K562 (cell line): ENCODE measurements around the gene RNU2-63P. TPM values are rescaled to one million over a fixed set of nuclear protein-coding genes. Genes with fewer than 3 reads are reported as not detected.

Source experiments
- CC2D1A ChIP-seq: fragments of 450-650 bp; IDR thresholded peaks from 2 replicates; pipeline ENCODE4 v1.6.1; 2017; ENCODE audit warnings: mild to moderate bottlenecking
- CHD2 ChIP-seq: IDR thresholded peaks from 2 replicates; pipeline ENCODE4 v1.6.1; 2011; ENCODE audit warnings: low read depth, low read length
- E2F6 ChIP-seq, 2 experiments: IDR thresholded peaks; 2 replicates each; pipeline ENCODE4 v1.6.1; 2011; ENCODE audit warnings: borderline replicate concordance in 1 of 2, control low read depth in 1 of 2, low read depth in 1 of 2, low read length in 1 of 2, mild to moderate bottlenecking in 1 of 2, mixed read lengths in 1 of 2, moderate library complexity in 1 of 2; ENCODE audit not compliant: insufficient read depth in 1 of 2, insufficient read length in 1 of 2, poor library complexity in 1 of 2, severe bottlenecking in 1 of 2; ENCODE audit errors: extremely low read depth in 1 of 2
- ESRRA ChIP-seq: fragments of 450-650 bp; IDR thresholded peaks from 2 replicates; pipeline ENCODE4 v1.6.1; 2014; ENCODE audit warnings: low read depth, mild to moderate bottlenecking, moderate library complexity, borderline replicate concordance
- ESRRB ChIP-seq: fragments of 250-450 bp; sonication (Bioruptor Pico); IDR thresholded peaks from 2 replicates; pipeline ENCODE4 v1.5.0; 2020; ENCODE audit warnings: mild to moderate bottlenecking, moderate library complexity, borderline replicate concordance
- HINFP ChIP-seq: fragments of 450-650 bp; conservative IDR thresholded peaks from 2 replicates; pipeline ENCODE4 v1.6.1; 2016; ENCODE audit warnings: missing genetic modification characterization, low read depth, mild to moderate bottlenecking, control low read depth, missing compliant biosample characterization
- HMBOX1 ChIP-seq: sonication (generic); IDR thresholded peaks from 2 replicates; pipeline ENCODE4 v1.6.1; 2016
- KAT2B ChIP-seq: IDR thresholded peaks from one replicate; pipeline ENCODE4 v1.6.1; 2012; ENCODE audit warnings: low read depth, mild to moderate bottlenecking, control low read depth, inconsistent platforms, low read length, moderate library complexity
- SAFB ChIP-seq: fragments of 200-400 bp; formaldehyde crosslinking; IDR thresholded peaks from 2 replicates; pipeline ENCODE4 v1.6.1; 2017; ENCODE audit warnings: low read depth, low read length, borderline replicate concordance
- TAF1 ChIP-seq: IDR thresholded peaks from 2 replicates; pipeline ENCODE4 v1.6.1; 2011; ENCODE audit warnings: mild to moderate bottlenecking, low read length, moderate library complexity; ENCODE audit not compliant: insufficient read depth, control insufficient read depth, severe bottlenecking; ENCODE audit errors: extremely low read depth
- ZNF431 ChIP-seq: sonication (generic); formaldehyde crosslinking; IDR thresholded peaks from 2 replicates; pipeline ENCODE4 v1.8.0; 2022; ENCODE audit warnings: mild to moderate bottlenecking, missing genetic modification reagents
- ZNF583 ChIP-seq: fragments of 250-450 bp; sonication (Bioruptor Pico); IDR thresholded peaks from 2 replicates; pipeline ENCODE4 v1.4.0; 2020
- polyA plus RNA-seq, 8 experiments: library from polyadenylated mRNA; depleted of rRNA in 4 of 8; stranded (reverse) in 5 of 8; unstranded in 3 of 8; fragments of >200 nt; fragmentation: Nextera tagmentation in 2 of 8; fragmentation: Illumina TruSeq in 1 of 8; extraction: Ambion mirVana in 2 of 8; extraction: Trizol in 1 of 8; gene quantifications; 2 replicates each; pipeline versions ENCODE4 v1.2.1 to v1.2.3, GENCODE V29; 2011 to 2014; ENCODE audit warnings: inconsistent platforms in 1 of 8, missing spikeins in 1 of 8
- total RNA-seq, 7 experiments: library from RNA; depleted of rRNA in 6 of 7; stranded (reverse); fragments of >200 nt in 6 of 7; fragmentation: Illumina TruSeq in 2 of 7; extraction: Trizol in 2 of 7; gene quantifications; 2 replicates each; pipeline versions ENCODE4 v1.2.1 to v1.2.3, GENCODE V29; 2011 to 2021; ENCODE audit warnings: low replicate concordance in 1 of 7

The RNU2-63P gene
- total and polyA plus RNA-seq, 9 of the 15 experiments (the other 6 are each of a cell fraction or from before 2014, with no cell fraction given) = 5.8 to 253 (median 169) TPM; not detected in 4

GRCh38 chr2:88016960-88017779 lies 823 bp upstream of the RNU2-63P start (continued):
- no peak for TF ChIP-seq HMBOX1
- no peak for TF ChIP-seq ESRRB (CRISPR knock-in tag)
- TF ChIP-seq CC2D1A = no peak
- no peak for TF ChIP-seq ZNF431 (CRISPR knock-in tag)
- TF ChIP-seq HINFP = no peak
- peak; percentile 17 for TF ChIP-seq TAF1
- 0 out of 2 replicates have a peak, but pooled peaks have one; percentile 16 for TF ChIP-seq CHD2
- no peak for TF ChIP-seq KAT2B
- TF ChIP-seq E2F6 (IDR thresholded peaks at IDR 0.05; ENCODE audit: borderline replicate concordance in 1 of 2, extremely low read depth in 1 of 2, insufficient read depth in 1 of 2, insufficient read length in 1 of 2, low read depth in 1 of 2, low read length in 1 of 2, poor library complexity in 1 of 2, severe bottlenecking in 1 of 2) = peak in 1 of 2 experiments; percentile 59
- TF ChIP-seq ZNF583 (CRISPR knock-in tag) = no peak
- no peak for TF ChIP-seq SAFB
- TF ChIP-seq ESRRA = no peak
- TF ChIP-seq, all 486 proteins: peak for 15
